Measurements from ENCODE around the gene HBG2. TPM values are rescaled to one million over a fixed set of nuclear protein-coding genes. Genes with fewer than 3 reads are reported as not detected.

Gene HBG2
- total and polyA plus RNA-seq, 9 of the 15 experiments (the other 6 are each of a cell fraction or from before 2014, with no cell fraction given), result 1,626 to 58,619 (median 10,515) TPM

DNA sequence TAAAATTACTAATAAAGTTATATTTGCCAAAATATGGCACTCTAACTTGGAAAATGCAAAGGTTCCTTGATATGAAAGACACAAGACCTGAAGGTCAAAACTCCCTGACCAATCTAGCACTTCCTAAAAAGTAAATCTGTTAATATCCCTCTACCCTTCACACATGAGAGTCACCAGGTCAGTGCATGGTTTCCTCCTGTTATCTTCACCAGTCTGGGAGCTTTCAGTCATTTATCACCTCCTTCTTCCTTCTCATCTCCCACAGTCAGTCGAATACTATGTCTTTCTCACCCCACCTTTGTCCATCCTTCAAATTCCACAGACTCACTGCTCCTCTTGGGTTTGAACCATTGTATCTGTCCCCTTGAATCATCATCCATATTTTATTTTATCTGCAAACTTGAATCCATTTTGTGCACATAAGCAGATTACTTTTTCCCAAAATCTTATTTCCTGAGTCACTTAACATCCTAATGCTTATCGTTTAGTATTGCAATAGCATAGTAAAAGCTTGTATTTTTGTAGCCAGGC lies 12.5 kb upstream of the HBG2 start (continued):
- TF ChIP-seq, protein P1, sequence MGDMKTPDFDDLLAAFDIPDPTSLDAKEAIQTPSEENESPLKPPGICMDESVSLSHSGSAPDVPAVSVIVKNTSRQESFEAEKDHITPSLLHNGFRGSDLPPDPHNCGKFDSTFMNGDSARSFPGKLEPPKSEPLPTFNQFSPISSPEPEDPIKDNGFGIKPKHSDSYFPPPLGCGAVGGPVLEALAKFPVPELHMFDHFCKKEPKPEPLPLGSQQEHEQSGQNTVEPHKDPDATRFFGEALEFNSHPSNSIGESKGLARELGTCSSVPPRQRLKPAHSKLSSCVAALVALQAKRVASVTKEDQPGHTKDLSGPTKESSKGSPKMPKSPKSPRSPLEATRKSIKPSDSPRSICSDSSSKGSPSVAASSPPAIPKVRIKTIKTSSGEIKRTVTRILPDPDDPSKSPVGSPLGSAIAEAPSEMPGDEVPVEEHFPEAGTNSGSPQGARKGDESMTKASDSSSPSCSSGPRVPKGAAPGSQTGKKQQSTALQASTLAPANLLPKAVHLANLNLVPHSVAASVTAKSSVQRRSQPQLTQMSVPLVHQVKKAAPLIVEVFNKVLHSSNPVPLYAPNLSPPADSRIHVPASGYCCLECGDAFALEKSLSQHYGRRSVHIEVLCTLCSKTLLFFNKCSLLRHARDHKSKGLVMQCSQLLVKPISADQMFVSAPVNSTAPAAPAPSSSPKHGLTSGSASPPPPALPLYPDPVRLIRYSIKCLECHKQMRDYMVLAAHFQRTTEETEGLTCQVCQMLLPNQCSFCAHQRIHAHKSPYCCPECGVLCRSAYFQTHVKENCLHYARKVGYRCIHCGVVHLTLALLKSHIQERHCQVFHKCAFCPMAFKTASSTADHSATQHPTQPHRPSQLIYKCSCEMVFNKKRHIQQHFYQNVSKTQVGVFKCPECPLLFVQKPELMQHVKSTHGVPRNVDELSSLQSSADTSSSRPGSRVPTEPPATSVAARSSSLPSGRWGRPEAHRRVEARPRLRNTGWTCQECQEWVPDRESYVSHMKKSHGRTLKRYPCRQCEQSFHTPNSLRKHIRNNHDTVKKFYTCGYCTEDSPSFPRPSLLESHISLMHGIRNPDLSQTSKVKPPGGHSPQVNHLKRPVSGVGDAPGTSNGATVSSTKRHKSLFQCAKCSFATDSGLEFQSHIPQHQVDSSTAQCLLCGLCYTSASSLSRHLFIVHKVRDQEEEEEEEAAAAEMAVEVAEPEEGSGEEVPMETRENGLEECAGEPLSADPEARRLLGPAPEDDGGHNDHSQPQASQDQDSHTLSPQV (IDR thresholded peaks at IDR 0.05), result no peak; the same call in 1 of the 2 replicates
- TF ChIP-seq ZBTB17 (CRISPR knock-in tag; IDR thresholded peaks at IDR 0.05) (no peak), IRF9 (tag; IDR thresholded peaks at IDR 0.05) (no peak), ESRRA (IDR thresholded peaks at IDR 0.05; ENCODE audit: borderline replicate concordance, low read depth) (peak; percentile 66; the same call in 1 of the 2 replicates), ARID3A (IDR thresholded peaks at IDR 0.05; ENCODE audit: borderline replicate concordance, low read depth, low read length) (no peak), TOE1 (IDR thresholded peaks at IDR 0.05; ENCODE audit: borderline replicate concordance) (no peak), TOE1 (CRISPR knock-in tag; IDR thresholded peaks at IDR 0.05; ENCODE audit: borderline replicate concordance, low read depth) (no peak), TAF7 (tag; IDR thresholded peaks at IDR 0.05) (no peak), SAFB (IDR thresholded peaks at IDR 0.05; ENCODE audit: borderline replicate concordance, low read depth, low read length) (no peak), MCM3 (IDR thresholded peaks at IDR 0.05) (no peak), HIVEP1 (CRISPR knock-in tag; IDR thresholded peaks at IDR 0.05) (no peak), HMGXB4 (CRISPR knock-in tag; IDR thresholded peaks at IDR 0.05) (no peak), SMAD1 (IDR thresholded peaks at IDR 0.05; ENCODE audit: low read depth, low read length, partially characterized antibody) (no peak), SIN3B (IDR thresholded peaks at IDR 0.05; ENCODE audit: low read depth) (no peak)
- TF ChIP-seq, protein P2, sequence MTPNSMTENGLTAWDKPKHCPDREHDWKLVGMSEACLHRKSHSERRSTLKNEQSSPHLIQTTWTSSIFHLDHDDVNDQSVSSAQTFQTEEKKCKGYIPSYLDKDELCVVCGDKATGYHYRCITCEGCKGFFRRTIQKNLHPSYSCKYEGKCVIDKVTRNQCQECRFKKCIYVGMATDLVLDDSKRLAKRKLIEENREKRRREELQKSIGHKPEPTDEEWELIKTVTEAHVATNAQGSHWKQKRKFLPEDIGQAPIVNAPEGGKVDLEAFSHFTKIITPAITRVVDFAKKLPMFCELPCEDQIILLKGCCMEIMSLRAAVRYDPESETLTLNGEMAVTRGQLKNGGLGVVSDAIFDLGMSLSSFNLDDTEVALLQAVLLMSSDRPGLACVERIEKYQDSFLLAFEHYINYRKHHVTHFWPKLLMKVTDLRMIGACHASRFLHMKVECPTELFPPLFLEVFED (CRISPR knock-in tag; conservative IDR thresholded peaks at IDR 0.05), result no peak
- TF ChIP-seq, protein P3, sequence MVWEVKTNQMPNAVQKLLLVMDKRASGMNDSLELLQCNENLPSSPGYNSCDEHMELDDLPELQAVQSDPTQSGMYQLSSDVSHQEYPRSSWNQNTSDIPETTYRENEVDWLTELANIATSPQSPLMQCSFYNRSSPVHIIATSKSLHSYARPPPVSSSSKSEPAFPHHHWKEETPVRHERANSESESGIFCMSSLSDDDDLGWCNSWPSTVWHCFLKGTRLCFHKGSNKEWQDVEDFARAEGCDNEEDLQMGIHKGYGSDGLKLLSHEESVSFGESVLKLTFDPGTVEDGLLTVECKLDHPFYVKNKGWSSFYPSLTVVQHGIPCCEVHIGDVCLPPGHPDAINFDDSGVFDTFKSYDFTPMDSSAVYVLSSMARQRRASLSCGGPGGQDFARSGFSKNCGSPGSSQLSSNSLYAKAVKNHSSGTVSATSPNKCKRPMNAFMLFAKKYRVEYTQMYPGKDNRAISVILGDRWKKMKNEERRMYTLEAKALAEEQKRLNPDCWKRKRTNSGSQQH (CRISPR knock-in tag; IDR thresholded peaks at IDR 0.05), result no peak
